Gastroesophageal sphincter (tissue), 4 donors: ENCODE results near the gene OR2A5. TPM values are rescaled to one million over a fixed set of nuclear protein-coding genes. Genes with fewer than 3 reads are reported as not detected.

ENCODE experiments used
- ATAC-seq: fragments of 150-250 bp; one replicate; pipeline ENCODE4 v1.9.1; 2016; ENCODE audit warnings: mild to moderate bottlenecking, moderate library complexity
- H3K27ac ChIP-seq, 4 donors: fragments of 200-600 bp; sonication (generic) in 3 of 4; 1 replicate in 3 of 4; 2 replicates in 1 of 4; pipeline ENCODE4 v1.5.1; 2016 to 2019
- H3K27me3 ChIP-seq: fragments of 200-600 bp; sonication (generic); one replicate; pipeline ENCODE4 v1.5.1; 2019
- H3K36me3 ChIP-seq, 2 donors: fragments of 200-600 bp; sonication (generic); one replicate each; pipeline ENCODE4 v1.5.1; 2019; ENCODE audit warnings: control low read depth in 1 of 2
- H3K4me1 ChIP-seq, 3 donors: fragments of 200-600 bp; sonication (generic); 1 replicate in 2 of 3; 2 replicates in 1 of 3; pipeline ENCODE4 v1.5.1; 2016 to 2019; ENCODE audit warnings: control low read depth in 2 of 3
- H3K4me3 ChIP-seq, 2 donors: fragments of 200-600 bp; sonication (generic); one replicate each; pipeline ENCODE4 v1.5.1; 2019; ENCODE audit warnings: mild to moderate bottlenecking in 1 of 2, moderate library complexity in 1 of 2
- H3K9me3 ChIP-seq, 3 donors: fragments of 200-600 bp; sonication (generic); one replicate each; pipeline ENCODE4 v1.5.1; 2017 to 2019; ENCODE audit warnings: control low read depth in 2 of 3
- EP300 ChIP-seq: sonication (generic); formaldehyde crosslinking; IDR thresholded peaks from one replicate; pipeline ENCODE4 v1.6.1; 2017; ENCODE audit warnings: antibody characterized with exemption, mild to moderate bottlenecking
- POLR2A ChIP-seq, 2 donors: fragments of 450-650 bp; IDR thresholded peaks; one replicate each; pipeline ENCODE4 v1.6.1; 2017; ENCODE audit warnings: antibody characterized with exemption in 2 of 2, mild to moderate bottlenecking in 2 of 2, moderate library complexity in 1 of 2
- POLR2AphosphoS5 ChIP-seq: sonication (generic); formaldehyde crosslinking; IDR thresholded peaks from one replicate; pipeline ENCODE4 v1.6.1; 2017; ENCODE audit warnings: antibody characterized with exemption
- WGBS, 2 donors: methylation state at CpG; one replicate each; pipeline ENCODE4 v1.1.5; 2018; ENCODE audit warnings: low coverage in 1 of 2; 5-methylcytosine and 5-hydroxymethylcytosine counted together
- total RNA-seq, 4 donors: library from RNA; depleted of rRNA; stranded (reverse); fragments of >200 nt; gene quantifications; one replicate each; pipeline ENCODE4 v1.1.0, GENCODE V29; 2016
- TF ChIP-seq, protein P1 (sequence below), 4 experiments: fragments of 200-600 bp in 2 of 4; fragments of 450-650 bp in 2 of 4; sonication (generic) in 1 of 4; IDR thresholded peaks; one replicate each; pipeline ENCODE4 v1.5.1; 2017 to 2019; ENCODE audit warnings: antibody characterized with exemption in 4 of 4, mild to moderate bottlenecking in 2 of 4, moderate library complexity in 2 of 4

Gene OR2A5
- total RNA-seq, 4 donors from 2014 or later = not detected

GRCh38 chr7:144018065-144018464 lies 30.7 kb upstream of the OR2A5 start:
- Histone ChIP-seq H3K9me3 (no peaks in the 10 kb centered on the region), H3K4me3 (no peak overlapping the region), H3K36me3 (no peaks in the 10 kb centered on the region), H3K27ac (no peak overlapping the region), H3K27me3 (no peaks in the 10 kb centered on the region), H3K4me1 (no peaks in the 10 kb centered on the region)
- WGBS, 2 donors = 73 to 90% methylated on average over 4 of the region's 4 CpGs
- TF ChIP-seq POLR2A (IDR thresholded peaks at IDR 0.05) = no peak
- TF ChIP-seq, protein P1, sequence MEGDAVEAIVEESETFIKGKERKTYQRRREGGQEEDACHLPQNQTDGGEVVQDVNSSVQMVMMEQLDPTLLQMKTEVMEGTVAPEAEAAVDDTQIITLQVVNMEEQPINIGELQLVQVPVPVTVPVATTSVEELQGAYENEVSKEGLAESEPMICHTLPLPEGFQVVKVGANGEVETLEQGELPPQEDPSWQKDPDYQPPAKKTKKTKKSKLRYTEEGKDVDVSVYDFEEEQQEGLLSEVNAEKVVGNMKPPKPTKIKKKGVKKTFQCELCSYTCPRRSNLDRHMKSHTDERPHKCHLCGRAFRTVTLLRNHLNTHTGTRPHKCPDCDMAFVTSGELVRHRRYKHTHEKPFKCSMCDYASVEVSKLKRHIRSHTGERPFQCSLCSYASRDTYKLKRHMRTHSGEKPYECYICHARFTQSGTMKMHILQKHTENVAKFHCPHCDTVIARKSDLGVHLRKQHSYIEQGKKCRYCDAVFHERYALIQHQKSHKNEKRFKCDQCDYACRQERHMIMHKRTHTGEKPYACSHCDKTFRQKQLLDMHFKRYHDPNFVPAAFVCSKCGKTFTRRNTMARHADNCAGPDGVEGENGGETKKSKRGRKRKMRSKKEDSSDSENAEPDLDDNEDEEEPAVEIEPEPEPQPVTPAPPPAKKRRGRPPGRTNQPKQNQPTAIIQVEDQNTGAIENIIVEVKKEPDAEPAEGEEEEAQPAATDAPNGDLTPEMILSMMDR (IDR thresholded peaks at IDR 0.05) = no peak
- no peak for TF ChIP-seq EP300
- TF ChIP-seq POLR2AphosphoS5 = no peak
- no peak for ATAC-seq

DNA sequence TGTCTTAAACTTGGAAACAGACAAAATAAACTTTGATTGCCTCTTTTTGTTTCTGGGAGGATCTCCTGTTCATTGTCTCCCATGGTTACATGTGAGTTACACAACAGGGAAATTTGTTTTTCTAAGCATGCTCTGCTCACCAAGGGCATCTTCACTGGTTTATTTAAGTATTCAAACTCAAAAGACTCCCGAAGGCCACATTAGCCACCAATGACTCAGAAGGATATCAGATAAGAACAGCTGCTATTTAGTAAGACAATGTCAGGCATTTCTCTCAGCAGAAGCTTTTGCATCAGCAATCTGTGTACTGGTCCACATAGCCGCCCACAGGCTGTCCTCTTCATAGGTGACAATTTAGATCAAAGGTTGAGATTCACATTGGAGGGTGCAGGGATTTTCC lies 29.3 kb upstream of the OR2A5 start:
- Histone ChIP-seq H3K36me3 (no peaks in the 10 kb centered on the region), H3K9me3 (no peaks in the 10 kb centered on the region), H3K27ac (no peak overlapping the region), H3K4me3 (no peak overlapping the region), H3K4me1 (no peaks in the 10 kb centered on the region), H3K27me3 (no peaks in the 10 kb centered on the region)
- no peak for TF ChIP-seq EP300
- TF ChIP-seq, protein P1 (IDR thresholded peaks at IDR 0.05) = no peak
- TF ChIP-seq POLR2A (IDR thresholded peaks at IDR 0.05) = no peak
- no peak for TF ChIP-seq POLR2AphosphoS5
- peak; percentile 48 for ATAC-seq
- 29 to 30% methylated on average over 1 to 2 of the region's 2 CpGs for whole genome bisulfite sequencing, 2 donors

- no peak overlapping the region for H3K4me3 ChIP-seq
- ATAC-seq = no peak
- no peak overlapping the region for H3K27ac ChIP-seq
- H3K36me3 ChIP-seq = no peaks in the 10 kb centered on the region
- TF ChIP-seq POLR2A (IDR thresholded peaks at IDR 0.05) (no peak), EP300 (no peak), POLR2AphosphoS5 (no peak)
- TF ChIP-seq, protein P1 (IDR thresholded peaks at IDR 0.05) = no peak
- H3K4me1 ChIP-seq = no peaks in the 10 kb centered on the region
- H3K9me3 ChIP-seq = no peaks in the 10 kb centered on the region
- H3K27me3 ChIP-seq = no peaks in the 10 kb centered on the region
- 36 to 57% methylated on average over 3 of the region's 3 CpGs for WGBS, 2 donors
Measured at GRCh38 chr7:144020340-144020739, 28.4 kb upstream of the OR2A5 start.

DNA sequence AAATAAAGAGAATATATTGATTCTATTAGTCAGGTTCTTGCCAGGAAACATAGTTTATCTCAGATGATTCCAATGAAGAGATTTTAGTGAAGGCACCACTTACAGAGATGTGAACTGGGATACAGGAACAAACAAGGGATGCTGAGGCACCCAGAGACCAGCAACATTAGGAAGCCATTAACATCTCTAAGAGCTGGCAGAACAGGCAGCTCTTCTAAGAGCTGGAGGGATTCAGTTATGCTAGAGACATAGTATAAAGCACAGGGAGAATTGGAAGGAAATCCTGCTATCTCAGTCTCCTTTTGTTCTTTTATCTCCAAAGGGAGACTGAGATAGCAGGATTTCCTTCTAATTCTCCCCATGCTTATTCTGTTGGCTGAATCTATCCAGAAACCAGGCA lies 26.6 kb upstream of the OR2A5 start:
- ATAC-seq = no peak
- TF ChIP-seq, protein P1 (IDR thresholded peaks at IDR 0.05) = no peak
- no peak for TF ChIP-seq EP300
- TF ChIP-seq POLR2A (IDR thresholded peaks at IDR 0.05) = no peak
- TF ChIP-seq POLR2AphosphoS5 = no peak
- no peak overlapping the region for H3K4me3 ChIP-seq

GRCh38 chr7:144023171-144023827 lies 25.4 kb upstream of the OR2A5 start:
- Histone ChIP-seq H3K27me3 (no peaks in the 10 kb centered on the region), H3K27ac (no peak overlapping the region), H3K4me3 (no peak overlapping the region), H3K4me1 (no peaks in the 10 kb centered on the region), H3K36me3 (no peaks in the 10 kb centered on the region), H3K9me3 (no peaks in the 10 kb centered on the region)
- no peak for ATAC-seq
- 70 to 87% methylated on average over 4 of the region's 4 CpGs for WGBS, 2 donors
- no peak for TF ChIP-seq POLR2AphosphoS5
- TF ChIP-seq POLR2A (IDR thresholded peaks at IDR 0.05) = no peak
- TF ChIP-seq, protein P1 (IDR thresholded peaks at IDR 0.05) = no peak
- no peak for TF ChIP-seq EP300

More for the DNA sequence above, 26.6 kb upstream of the OR2A5 start:
- Histone ChIP-seq H3K4me1 (no peaks in the 10 kb centered on the region), H3K9me3 (no peaks in the 10 kb centered on the region), H3K27me3 (no peaks in the 10 kb centered on the region), H3K27ac (no peak overlapping the region), H3K36me3 (no peaks in the 10 kb centered on the region)
